ENCODE results near the gene PSD4.
"Not testable (repeated sequence)": the region's sequence is repeated elsewhere in the genome, so short reads cannot be mapped to it uniquely, and the experiment has no call there.

PSD4 gene

DNA sequence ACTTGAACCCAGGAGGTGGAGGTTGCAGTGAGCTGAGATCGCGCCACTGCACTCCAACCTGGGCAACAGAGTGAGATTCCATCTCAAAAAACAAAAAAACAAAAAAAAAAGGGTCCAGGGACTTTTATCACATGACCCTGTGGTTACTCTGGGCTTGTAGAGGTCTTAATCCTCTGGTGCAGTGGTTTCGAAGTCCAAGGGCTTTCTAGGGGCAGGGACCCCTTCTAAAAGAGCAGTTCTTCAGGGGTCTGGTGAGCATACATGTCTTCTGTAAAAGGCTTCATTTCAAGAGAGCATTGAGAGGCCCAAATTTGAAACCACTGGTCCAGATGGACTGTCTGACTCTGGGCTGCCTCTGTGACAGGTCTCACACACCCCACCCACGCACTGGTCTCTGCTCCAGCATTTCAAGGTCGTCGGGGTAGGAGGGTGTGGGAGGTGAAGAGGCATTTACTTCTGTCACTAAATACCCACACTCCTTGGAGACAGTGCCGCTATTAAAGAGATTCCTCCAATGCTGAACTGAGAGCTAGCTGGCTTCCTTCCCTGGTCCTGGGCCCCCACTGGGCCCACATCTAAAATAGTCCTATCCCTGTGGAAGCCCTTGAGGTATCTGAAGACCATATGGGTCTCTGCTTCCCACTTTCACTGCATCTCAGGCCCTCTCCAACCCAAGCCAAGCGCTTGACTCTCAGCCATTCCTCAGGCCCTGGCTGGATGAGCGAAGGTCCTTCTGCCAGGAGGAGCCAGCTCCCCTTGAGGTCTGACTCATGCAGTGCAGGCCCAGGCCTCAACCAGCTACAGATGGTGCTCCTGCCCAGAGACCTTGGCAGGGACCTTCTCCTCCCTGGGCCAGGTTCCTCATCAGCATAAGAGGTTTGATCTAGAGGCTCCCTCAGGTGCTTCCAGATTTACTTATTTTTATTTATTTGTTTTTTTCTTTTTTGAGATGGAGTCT is 60.1 kb downstream of the PSD4 start:
- Histone ChIP-seq H3K4me1 (ENCODE audit: low read depth, poor library complexity, severe bottlenecking) (no peaks in the 10 kb centered on the region), H2AFZ (ENCODE audit: low read depth) (no peak overlapping the region), H3K79me2 (ENCODE audit: insufficient read depth, low read depth) (no peaks in the 10 kb centered on the region), H3K9ac (no peak overlapping the region), H3K36me3 (ENCODE audit: insufficient read depth) (no peaks in the 10 kb centered on the region), H3K4me3 (IDR thresholded peaks at IDR 0.05; ENCODE audit: insufficient read depth, low read depth, low read length) (no peak overlapping the region), H3K27ac (no peak overlapping the region), H3K4me2 (no peak overlapping the region), H3K27me3 (ENCODE audit: insufficient read depth, low read depth) (no peaks in the 10 kb centered on the region), H4K20me1 (ENCODE audit: insufficient read depth) (no peaks in the 10 kb centered on the region)
- TF ChIP-seq, protein P1, sequence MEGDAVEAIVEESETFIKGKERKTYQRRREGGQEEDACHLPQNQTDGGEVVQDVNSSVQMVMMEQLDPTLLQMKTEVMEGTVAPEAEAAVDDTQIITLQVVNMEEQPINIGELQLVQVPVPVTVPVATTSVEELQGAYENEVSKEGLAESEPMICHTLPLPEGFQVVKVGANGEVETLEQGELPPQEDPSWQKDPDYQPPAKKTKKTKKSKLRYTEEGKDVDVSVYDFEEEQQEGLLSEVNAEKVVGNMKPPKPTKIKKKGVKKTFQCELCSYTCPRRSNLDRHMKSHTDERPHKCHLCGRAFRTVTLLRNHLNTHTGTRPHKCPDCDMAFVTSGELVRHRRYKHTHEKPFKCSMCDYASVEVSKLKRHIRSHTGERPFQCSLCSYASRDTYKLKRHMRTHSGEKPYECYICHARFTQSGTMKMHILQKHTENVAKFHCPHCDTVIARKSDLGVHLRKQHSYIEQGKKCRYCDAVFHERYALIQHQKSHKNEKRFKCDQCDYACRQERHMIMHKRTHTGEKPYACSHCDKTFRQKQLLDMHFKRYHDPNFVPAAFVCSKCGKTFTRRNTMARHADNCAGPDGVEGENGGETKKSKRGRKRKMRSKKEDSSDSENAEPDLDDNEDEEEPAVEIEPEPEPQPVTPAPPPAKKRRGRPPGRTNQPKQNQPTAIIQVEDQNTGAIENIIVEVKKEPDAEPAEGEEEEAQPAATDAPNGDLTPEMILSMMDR (conservative IDR thresholded peaks at IDR 0.05; ENCODE audit: low read depth, low read length) = no peak

DNA sequence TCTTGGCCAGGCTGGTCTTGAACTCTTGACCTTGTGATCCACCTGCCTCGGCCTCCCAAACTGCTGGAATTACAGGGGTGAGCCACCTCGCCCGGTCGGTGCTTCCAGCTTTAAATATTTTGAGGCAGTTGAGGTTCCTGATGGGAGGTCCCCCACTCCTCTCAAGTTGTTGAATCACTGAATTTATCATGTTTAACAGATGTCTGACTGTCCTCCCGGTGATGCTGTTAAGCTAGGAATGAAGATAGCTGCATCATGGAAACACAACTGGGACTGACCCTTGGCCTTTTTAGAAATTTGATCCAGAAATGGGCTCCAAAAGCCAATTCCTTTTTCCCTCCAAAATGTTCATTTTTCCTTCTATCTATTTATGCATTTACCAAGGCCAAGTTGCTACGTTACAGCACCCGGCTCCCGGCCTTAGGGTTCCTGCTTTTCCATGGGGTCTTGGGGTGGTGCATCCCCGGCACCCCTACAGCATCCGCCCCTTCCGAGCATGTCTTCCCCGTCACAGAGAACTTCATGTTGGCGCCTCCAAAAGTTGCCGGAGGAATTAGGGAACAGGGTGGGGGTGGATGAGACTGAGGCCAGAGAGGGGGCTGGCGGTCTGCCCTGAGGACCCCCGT is 61.1 kb downstream of the PSD4 start:
- Histone ChIP-seq H2AFZ (ENCODE audit: low read depth) (no peak overlapping the region), H3K4me1 (ENCODE audit: low read depth, poor library complexity, severe bottlenecking) (no peaks in the 10 kb centered on the region), H3K27me3 (ENCODE audit: insufficient read depth, low read depth) (no peaks in the 10 kb centered on the region), H3K9ac (no peak overlapping the region), H3K27ac (no peak overlapping the region), H3K79me2 (ENCODE audit: insufficient read depth, low read depth) (no peaks in the 10 kb centered on the region), H4K20me1 (ENCODE audit: insufficient read depth) (no peaks in the 10 kb centered on the region), H3K4me3 (IDR thresholded peaks at IDR 0.05; ENCODE audit: insufficient read depth, low read depth, low read length) (no peak overlapping the region), H3K36me3 (ENCODE audit: insufficient read depth) (no peaks in the 10 kb centered on the region), H3K4me2 (no peak overlapping the region)
- TF ChIP-seq, protein P1 (conservative IDR thresholded peaks at IDR 0.05; ENCODE audit: low read depth, low read length) = no peak

DNA sequence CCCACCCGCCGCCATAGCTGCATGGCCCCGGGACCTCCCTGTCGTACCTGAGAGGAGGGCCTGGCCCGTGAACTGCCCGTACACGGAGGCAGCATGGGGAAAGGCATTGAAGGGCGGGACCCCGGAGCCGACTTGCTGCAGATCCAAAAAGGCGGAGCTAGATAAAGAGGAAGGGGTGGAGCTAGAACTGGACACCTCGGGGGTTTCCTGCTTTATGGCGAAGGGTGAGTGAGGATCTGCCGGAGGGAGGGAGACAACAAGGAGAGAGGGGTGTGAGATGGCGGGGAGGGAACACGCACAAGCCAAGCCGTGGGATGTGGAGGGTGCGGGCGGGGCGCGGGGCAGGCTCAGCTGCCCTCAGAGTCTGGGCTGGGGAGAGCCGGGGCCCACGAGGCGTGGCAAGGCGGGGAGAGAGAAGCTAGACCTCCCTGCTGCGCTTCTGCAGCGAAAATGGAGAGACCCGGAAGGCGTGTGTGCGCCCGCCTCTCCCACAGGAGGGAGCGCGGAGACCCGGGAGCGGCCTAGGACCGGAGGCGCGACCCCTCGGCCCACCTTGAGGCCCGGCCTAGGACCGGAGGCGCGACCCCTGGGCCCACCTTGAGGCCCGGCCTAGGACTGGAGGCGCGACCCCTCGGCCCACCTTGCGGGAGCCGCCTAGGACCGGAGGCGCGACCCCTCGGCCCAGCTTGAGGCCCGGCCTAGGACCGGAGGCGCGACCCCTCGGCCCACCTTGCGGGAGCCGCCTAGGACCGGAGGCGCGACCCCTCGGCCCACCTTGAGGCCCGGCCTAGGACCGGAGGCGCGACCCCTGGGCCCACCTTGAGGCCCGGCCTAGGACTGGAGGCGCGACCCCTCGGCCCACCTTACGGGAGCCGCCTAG is 61.8 kb downstream of the PSD4 start:
- not testable (repeated sequence) for H3K79me2 ChIP-seq (ENCODE audit: insufficient read depth, low read depth); H3K36me3 ChIP-seq (ENCODE audit: insufficient read depth); H2AFZ ChIP-seq (ENCODE audit: low read depth); H4K20me1 ChIP-seq (ENCODE audit: insufficient read depth); H3K27me3 ChIP-seq (ENCODE audit: insufficient read depth, low read depth); H3K4me3 ChIP-seq (IDR thresholded peaks at IDR 0.05; ENCODE audit: insufficient read depth, low read depth, low read length); H3K4me1 ChIP-seq (ENCODE audit: low read depth, poor library complexity, severe bottlenecking); H3K27ac ChIP-seq; H3K9ac ChIP-seq; H3K4me2 ChIP-seq

DNA sequence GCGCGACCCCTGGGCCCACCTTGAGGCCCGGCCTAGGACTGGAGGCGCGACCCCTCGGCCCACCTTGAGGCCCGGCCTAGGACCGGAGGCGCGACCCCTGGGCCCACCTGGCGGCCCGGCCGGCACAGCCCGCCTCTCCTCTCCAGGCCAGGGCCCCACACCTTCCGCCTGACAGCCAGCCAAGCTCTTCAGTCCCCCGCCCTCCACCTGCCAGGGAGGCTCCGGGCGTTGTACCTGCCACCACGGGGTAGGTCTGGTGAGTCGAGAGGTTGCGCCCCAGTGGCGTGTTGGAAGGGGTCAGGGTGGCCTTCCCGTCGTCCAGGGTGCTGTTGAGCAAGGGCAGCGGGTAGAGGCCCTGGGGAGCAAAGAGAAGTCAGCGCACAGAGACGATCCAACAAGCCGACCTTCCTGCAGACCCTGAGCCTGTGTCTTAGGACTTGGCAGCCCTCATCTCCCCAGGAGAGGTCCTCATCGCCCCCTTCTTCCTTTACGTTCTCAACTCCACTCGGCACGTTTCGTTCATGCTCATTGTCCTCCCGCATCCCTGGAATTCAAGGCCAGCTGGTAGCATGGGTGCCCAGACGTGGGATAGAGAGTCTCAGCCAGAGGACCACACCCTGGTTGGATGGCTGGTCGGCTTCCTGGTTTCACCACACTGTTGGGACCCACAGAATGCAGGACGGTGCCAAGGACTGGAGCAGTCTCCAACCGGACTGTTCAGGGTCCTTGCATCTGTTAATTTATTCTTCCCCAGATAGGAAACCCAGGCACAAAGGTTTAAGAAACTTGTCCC is 62.8 kb downstream of the PSD4 start:
- H3K27me3 ChIP-seq (ENCODE audit: insufficient read depth, low read depth) = no peaks in the 10 kb centered on the region
- no peaks in the 10 kb centered on the region for H4K20me1 ChIP-seq (ENCODE audit: insufficient read depth)
- TF ChIP-seq, protein P1 (conservative IDR thresholded peaks at IDR 0.05; ENCODE audit: low read depth, low read length) = no peak
- no peaks in the 10 kb centered on the region for H3K79me2 ChIP-seq (ENCODE audit: insufficient read depth, low read depth)
- no peak overlapping the region for H3K9ac ChIP-seq
- no peak overlapping the region for H2AFZ ChIP-seq (ENCODE audit: low read depth)
- H3K27ac ChIP-seq = no peak overlapping the region
- H3K4me3 ChIP-seq (IDR thresholded peaks at IDR 0.05; ENCODE audit: insufficient read depth, low read depth, low read length) = no peak overlapping the region
- H3K4me1 ChIP-seq (ENCODE audit: low read depth, poor library complexity, severe bottlenecking) = no peaks in the 10 kb centered on the region
- no peak overlapping the region for H3K4me2 ChIP-seq
- no peaks in the 10 kb centered on the region for H3K36me3 ChIP-seq (ENCODE audit: insufficient read depth)

All from KMS-11 (cell line).